Measurements from ENCODE around the gene HOXC12.

The HOXC12 gene

GRCh38 chr12:53932915-53933314 lies 21.8 kb upstream of the HOXC12 start:
- Histone ChIP-seq H3K36me3 (ENCODE audit: control insufficient read depth, insufficient read depth, low read length, severe bottlenecking) (no peaks in the 10 kb centered on the region), H3K4me3 (ENCODE audit: low read length) (no peak overlapping the region), H3K9me3 (ENCODE audit: control insufficient read depth, low read length) (peaks cover 3% of the 10 kb centered on the region), H3K27me3 (replicated peaks; ENCODE audit: control insufficient read depth, insufficient read depth, low read length) (peaks cover 98% of the 10 kb centered on the region), H3K4me1 (ENCODE audit: control insufficient read depth, insufficient read depth, low read length) (peaks cover 5% of the 10 kb centered on the region), H3K9ac (ENCODE audit: low read length) (no peak overlapping the region)
- no peak for DNase-seq (ENCODE audit: low read depth)

GRCh38 chr12:53935383-53936341 lies 19.0 kb upstream of the HOXC12 start:
- peaks cover 86% of the 10 kb centered on the region for H3K27me3 ChIP-seq (replicated peaks; ENCODE audit: control insufficient read depth, insufficient read depth, low read length)
- no peaks in the 10 kb centered on the region for H3K36me3 ChIP-seq (ENCODE audit: control insufficient read depth, insufficient read depth, low read length, severe bottlenecking)
- H3K4me1 ChIP-seq (ENCODE audit: control insufficient read depth, insufficient read depth, low read length), result peaks cover 7% of the 10 kb centered on the region
- peak overlapping the region; percentile 47 for H3K4me3 ChIP-seq (ENCODE audit: low read length)
- H3K9me3 ChIP-seq (ENCODE audit: control insufficient read depth, low read length), result no peaks in the 10 kb centered on the region
- DNase-seq (ENCODE audit: low read depth), result peak; percentile 11
- H3K9ac ChIP-seq (ENCODE audit: low read length), result no peak overlapping the region

- no peak for DNase-seq (ENCODE audit: low read depth)
- Histone ChIP-seq H3K4me1 (ENCODE audit: control insufficient read depth, insufficient read depth, low read length) (peaks cover 7% of the 10 kb centered on the region), H3K9ac (ENCODE audit: low read length) (no peak overlapping the region), H3K27me3 (replicated peaks; ENCODE audit: control insufficient read depth, insufficient read depth, low read length) (peaks cover 78% of the 10 kb centered on the region), H3K36me3 (ENCODE audit: control insufficient read depth, insufficient read depth, low read length, severe bottlenecking) (no peaks in the 10 kb centered on the region), H3K9me3 (ENCODE audit: control insufficient read depth, low read length) (no peaks in the 10 kb centered on the region), H3K4me3 (ENCODE audit: low read length) (no peak overlapping the region)
These were observed 17.6 kb upstream of the HOXC12 start for GRCh38 chr12:53937099-53937498.

GRCh38 chr12:53937596-53938325 lies 16.9 kb upstream of the HOXC12 start:
- Histone ChIP-seq H3K27me3 (replicated peaks; ENCODE audit: control insufficient read depth, insufficient read depth, low read length) (peaks cover 76% of the 10 kb centered on the region), H3K9ac (ENCODE audit: low read length) (no peak overlapping the region), H3K4me3 (ENCODE audit: low read length) (peak overlapping the region; percentile 63), H3K9me3 (ENCODE audit: control insufficient read depth, low read length) (peaks cover 4% of the 10 kb centered on the region), H3K36me3 (ENCODE audit: control insufficient read depth, insufficient read depth, low read length, severe bottlenecking) (no peaks in the 10 kb centered on the region), H3K4me1 (ENCODE audit: control insufficient read depth, insufficient read depth, low read length) (peaks cover 7% of the 10 kb centered on the region)
- DNase-seq (ENCODE audit: low read depth), result no peak

GRCh38 chr12:53938326-53939140 lies 16.2 kb upstream of the HOXC12 start, which contains the start of gene HOXC13:
TSS of gene HOXC13 (plus strand) at chr12:53938831. CDS start at chr12:53938907, 76 bp downstream.
- peaks cover 7% of the 10 kb centered on the region for H3K4me1 ChIP-seq (ENCODE audit: control insufficient read depth, insufficient read depth, low read length)

GRCh38 chr12:53939141-53940108 lies 15.3 kb upstream of the HOXC12 start:
- H3K4me3 ChIP-seq (ENCODE audit: low read length), result peak overlapping the region; percentile 77
- peak; percentile 7 for DNase-seq (ENCODE audit: low read depth)

More at GRCh38 chr12:53938326-53939140, 16.2 kb upstream of the HOXC12 start, which contains the start of gene HOXC13:
- H3K27me3 ChIP-seq (replicated peaks; ENCODE audit: control insufficient read depth, insufficient read depth, low read length), result peaks cover 76% of the 10 kb centered on the region
- peaks cover 5% of the 10 kb centered on the region for H3K9me3 ChIP-seq (ENCODE audit: control insufficient read depth, low read length)
- peak within 1 kb of the TSS; percentile 77 for H3K4me3 ChIP-seq (ENCODE audit: low read length)
- H3K9ac ChIP-seq (ENCODE audit: low read length), result peak within 1 kb of the TSS; percentile 77
- H3K36me3 ChIP-seq (ENCODE audit: control insufficient read depth, insufficient read depth, low read length, severe bottlenecking), result no peaks in the 10 kb centered on the region
- DNase-seq (ENCODE audit: low read depth), result no peak

GRCh38 chr12:53940443-53941014 lies 14.2 kb upstream of the HOXC12 start:
- Histone ChIP-seq H3K9ac (ENCODE audit: low read length) (peak overlapping the region; percentile 65), H3K4me1 (ENCODE audit: control insufficient read depth, insufficient read depth, low read length) (peaks cover 8% of the 10 kb centered on the region), H3K4me3 (ENCODE audit: low read length) (peak overlapping the region; percentile 75), H3K27me3 (replicated peaks; ENCODE audit: control insufficient read depth, insufficient read depth, low read length) (peaks cover 76% of the 10 kb centered on the region), H3K9me3 (ENCODE audit: control insufficient read depth, low read length) (peaks cover 5% of the 10 kb centered on the region), H3K36me3 (ENCODE audit: control insufficient read depth, insufficient read depth, low read length, severe bottlenecking) (no peaks in the 10 kb centered on the region)
- DNase-seq (ENCODE audit: low read depth), result no peak

More at GRCh38 chr12:53939141-53940108, 15.3 kb upstream of the HOXC12 start:
- Histone ChIP-seq H3K9me3 (ENCODE audit: control insufficient read depth, low read length) (peaks cover 5% of the 10 kb centered on the region), H3K27me3 (replicated peaks; ENCODE audit: control insufficient read depth, insufficient read depth, low read length) (peaks cover 76% of the 10 kb centered on the region), H3K36me3 (ENCODE audit: control insufficient read depth, insufficient read depth, low read length, severe bottlenecking) (no peaks in the 10 kb centered on the region), H3K9ac (ENCODE audit: low read length) (peak overlapping the region; percentile 77), H3K4me1 (ENCODE audit: control insufficient read depth, insufficient read depth, low read length) (peaks cover 7% of the 10 kb centered on the region)

- Histone ChIP-seq H3K4me1 (ENCODE audit: control insufficient read depth, insufficient read depth, low read length) (peaks cover 6% of the 10 kb centered on the region), H3K9ac (ENCODE audit: low read length) (no peak overlapping the region), H3K36me3 (ENCODE audit: control insufficient read depth, insufficient read depth, low read length, severe bottlenecking) (no peaks in the 10 kb centered on the region), H3K9me3 (ENCODE audit: control insufficient read depth, low read length) (peaks cover 5% of the 10 kb centered on the region), H3K4me3 (ENCODE audit: low read length) (no peak overlapping the region), H3K27me3 (replicated peaks; ENCODE audit: control insufficient read depth, insufficient read depth, low read length) (peaks cover 76% of the 10 kb centered on the region)
- no peak for DNase-seq (ENCODE audit: low read depth)
These were observed 13.5 kb upstream of the HOXC12 start for GRCh38 chr12:53941187-53941586.

- Histone ChIP-seq H3K4me1 (ENCODE audit: control insufficient read depth, insufficient read depth, low read length) (peaks cover 6% of the 10 kb centered on the region), H3K27me3 (replicated peaks; ENCODE audit: control insufficient read depth, insufficient read depth, low read length) (peaks cover 77% of the 10 kb centered on the region), H3K36me3 (ENCODE audit: control insufficient read depth, insufficient read depth, low read length, severe bottlenecking) (no peaks in the 10 kb centered on the region), H3K9me3 (ENCODE audit: control insufficient read depth, low read length) (peaks cover 5% of the 10 kb centered on the region), H3K9ac (ENCODE audit: low read length) (no peak overlapping the region), H3K4me3 (ENCODE audit: low read length) (no peak overlapping the region)
- no peak for DNase-seq (ENCODE audit: low read depth)
These were observed 13.0 kb upstream of the HOXC12 start for GRCh38 chr12:53941750-53942149.
